ENCODE measurements around the gene STIM2. TPM values are rescaled to one million over a fixed set of nuclear protein-coding genes. Genes with fewer than 3 reads are reported as not detected.

The STIM2 gene
- total and polyA plus RNA-seq, 2 donors (not counting 3 experiments of a cell fraction or from before 2014, with no cell fraction given), result 21.0 to 21.2 TPM

DNA sequence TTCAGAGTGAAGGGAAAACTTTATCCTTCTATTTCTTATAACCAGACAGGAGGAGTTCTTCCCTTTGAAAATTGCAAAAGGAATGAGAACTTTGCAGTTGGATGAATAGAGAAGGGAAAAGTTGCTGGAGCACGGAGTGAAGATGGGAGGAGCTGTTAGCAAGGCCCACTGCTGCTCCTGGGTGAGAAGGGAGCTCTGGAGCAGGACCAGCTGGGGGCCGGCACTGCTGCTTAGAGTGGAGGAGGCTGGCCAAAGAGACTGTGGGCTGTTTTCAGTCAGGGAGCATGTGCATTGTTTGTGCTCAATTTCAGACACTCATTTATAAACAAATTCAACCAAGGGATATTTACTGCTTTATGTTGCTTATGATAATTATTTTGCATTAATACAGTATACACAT, 164.2 kb downstream of the STIM2 start:
- no peaks in the 10 kb centered on the region for H3K27me3 ChIP-seq (ENCODE audit: control insufficient read depth in 2 of 2, insufficient read depth in 2 of 2, low read length in 2 of 2)
- DNase-seq (ENCODE audit: low read depth, low spot score), result no peak
- intact Hi-C loops (cut with micrococcal nuclease), result no loop called here
- no peaks in the 10 kb centered on the region for H3K9me3 ChIP-seq (replicated peaks; ENCODE audit: control insufficient read depth, insufficient read depth, low read length)
- no TSS peak for BruUV-seq (replicated peaks)
- H3K27ac ChIP-seq (ENCODE audit: insufficient read depth, low read depth, low read length), result no peak overlapping the region
- no peak for TF ChIP-seq MAX (IDR thresholded peaks at IDR 0.05; ENCODE audit: insufficient read depth, insufficient read length)
- TF ChIP-seq JUN (IDR thresholded peaks at IDR 0.05; ENCODE audit: borderline replicate concordance, insufficient read depth, insufficient read length, low read depth), result no peak
- no peak for TF ChIP-seq GATA2 (IDR thresholded peaks at IDR 0.05; ENCODE audit: insufficient read depth, insufficient read length, low read depth, low read length)
- POLR2A ChIA-PET, result no interaction called here
- no peak overlapping the region for H3K4me2 ChIP-seq (ENCODE audit: insufficient read depth, low read length)
- H3K36me3 ChIP-seq (ENCODE audit: control insufficient read depth in 2 of 2, extremely low read depth in 1 of 2, insufficient read depth in 2 of 2, low read length in 2 of 2), result no peaks in the 10 kb centered on the region
- dilution Hi-C loops (cut with MboI; ENCODE audit: extremely low pct_ligation_motif_present, low sequenced_read_pairs), result no loop called here
- no peak for FAIRE-seq
- no peaks in the 10 kb centered on the region for H3K9me1 ChIP-seq (replicated peaks; ENCODE audit: control insufficient read depth, extremely low read depth, insufficient read depth, low read length)
- no peaks in the 10 kb centered on the region for H3K79me2 ChIP-seq (ENCODE audit: control insufficient read depth, insufficient read depth, low read length)
- H2AFZ ChIP-seq (ENCODE audit: low read depth, low read length), result no peak overlapping the region
- H3K4me3 ChIP-seq (replicated peaks in 1 of 3; ENCODE audit: insufficient read depth in 1 of 3, low read depth in 1 of 3, low read length in 3 of 3), result no peak overlapping the region
- no peak overlapping the region for H3K9ac ChIP-seq (replicated peaks; ENCODE audit: extremely low read depth, insufficient read depth, low read length)
- no peaks in the 10 kb centered on the region for H3K4me1 ChIP-seq (ENCODE audit: control insufficient read depth, extremely low read depth, insufficient read depth, low read length)
- no peaks in the 10 kb centered on the region for H4K20me1 ChIP-seq (replicated peaks; ENCODE audit: control insufficient read depth, extremely low read depth, insufficient read depth, low read length)
- CTCF ChIA-PET, result interaction anchor here (1.5 kb wide), 1 partner anchor 24 kb away, joined by 5 read pairs; no protein-coding TSS in a partner anchor

DNA sequence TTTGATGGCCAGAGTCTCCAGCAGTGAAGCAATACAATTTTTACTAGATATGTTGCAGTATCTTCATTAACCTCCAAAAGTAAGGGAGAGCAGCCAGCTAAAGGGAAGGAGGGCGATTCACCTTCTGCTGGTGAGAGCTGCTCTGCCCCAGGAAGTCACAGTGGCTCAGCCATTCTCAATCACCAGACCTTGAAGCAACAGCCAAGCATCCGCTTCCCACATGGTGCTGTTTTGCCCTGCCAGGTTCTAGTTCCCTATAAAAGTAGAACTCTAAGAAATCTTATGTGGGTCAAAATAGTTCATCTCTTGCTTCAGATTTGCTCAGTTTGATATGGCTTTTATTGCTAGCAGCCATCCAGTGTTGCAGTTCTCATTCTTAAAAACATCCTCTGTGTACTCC, 166.8 kb downstream of the STIM2 start:
- TF ChIP-seq JUN (IDR thresholded peaks at IDR 0.05; ENCODE audit: borderline replicate concordance, insufficient read depth, insufficient read length, low read depth) (no peak), FOS (IDR thresholded peaks at IDR 0.05; ENCODE audit: borderline replicate concordance, insufficient read depth, low read length) (no peak), GATA2 (IDR thresholded peaks at IDR 0.05; ENCODE audit: insufficient read depth, insufficient read length, low read depth, low read length) (no peak), EZH2 (IDR thresholded peaks at IDR 0.05; ENCODE audit: borderline replicate concordance, low read depth, low read length, severe bottlenecking) (no peak), POLR2A (IDR thresholded peaks at IDR 0.05; ENCODE audit: low read depth, low read length) (no peak), POLR2AphosphoS5 (IDR thresholded peaks at IDR 0.05; ENCODE audit: insufficient read depth, low read depth, low read length) (no peak), MYC (IDR thresholded peaks at IDR 0.05; ENCODE audit: low read depth, low read length) (no peak), MAX (IDR thresholded peaks at IDR 0.05; ENCODE audit: insufficient read depth, insufficient read length) (no peak)
- TF ChIP-seq, protein P1, sequence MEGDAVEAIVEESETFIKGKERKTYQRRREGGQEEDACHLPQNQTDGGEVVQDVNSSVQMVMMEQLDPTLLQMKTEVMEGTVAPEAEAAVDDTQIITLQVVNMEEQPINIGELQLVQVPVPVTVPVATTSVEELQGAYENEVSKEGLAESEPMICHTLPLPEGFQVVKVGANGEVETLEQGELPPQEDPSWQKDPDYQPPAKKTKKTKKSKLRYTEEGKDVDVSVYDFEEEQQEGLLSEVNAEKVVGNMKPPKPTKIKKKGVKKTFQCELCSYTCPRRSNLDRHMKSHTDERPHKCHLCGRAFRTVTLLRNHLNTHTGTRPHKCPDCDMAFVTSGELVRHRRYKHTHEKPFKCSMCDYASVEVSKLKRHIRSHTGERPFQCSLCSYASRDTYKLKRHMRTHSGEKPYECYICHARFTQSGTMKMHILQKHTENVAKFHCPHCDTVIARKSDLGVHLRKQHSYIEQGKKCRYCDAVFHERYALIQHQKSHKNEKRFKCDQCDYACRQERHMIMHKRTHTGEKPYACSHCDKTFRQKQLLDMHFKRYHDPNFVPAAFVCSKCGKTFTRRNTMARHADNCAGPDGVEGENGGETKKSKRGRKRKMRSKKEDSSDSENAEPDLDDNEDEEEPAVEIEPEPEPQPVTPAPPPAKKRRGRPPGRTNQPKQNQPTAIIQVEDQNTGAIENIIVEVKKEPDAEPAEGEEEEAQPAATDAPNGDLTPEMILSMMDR (IDR thresholded peaks at IDR 0.05; ENCODE audit: extremely low read depth in 1 of 2, insufficient read depth in 1 of 2, low read depth in 1 of 2, low read length in 2 of 2), result no peak
- Histone ChIP-seq H3K27me3 (ENCODE audit: control insufficient read depth in 2 of 2, insufficient read depth in 2 of 2, low read length in 2 of 2) (no peaks in the 10 kb centered on the region), H3K9me3 (replicated peaks; ENCODE audit: control insufficient read depth, insufficient read depth, low read length) (no peaks in the 10 kb centered on the region), H3K36me3 (ENCODE audit: control insufficient read depth in 2 of 2, extremely low read depth in 1 of 2, insufficient read depth in 2 of 2, low read length in 2 of 2) (no peaks in the 10 kb centered on the region), H3K4me3 (replicated peaks in 1 of 3; ENCODE audit: insufficient read depth in 1 of 3, low read depth in 1 of 3, low read length in 3 of 3) (no peak overlapping the region), H3K79me2 (ENCODE audit: control insufficient read depth, insufficient read depth, low read length) (no peaks in the 10 kb centered on the region), H4K20me1 (replicated peaks; ENCODE audit: control insufficient read depth, extremely low read depth, insufficient read depth, low read length) (no peaks in the 10 kb centered on the region), H3K4me1 (ENCODE audit: control insufficient read depth, extremely low read depth, insufficient read depth, low read length) (no peaks in the 10 kb centered on the region), H3K4me2 (ENCODE audit: insufficient read depth, low read length) (no peak overlapping the region), H3K27ac (ENCODE audit: insufficient read depth, low read depth, low read length) (no peak overlapping the region), H3K9ac (replicated peaks; ENCODE audit: extremely low read depth, insufficient read depth, low read length) (no peak overlapping the region), H2AFZ (ENCODE audit: low read depth, low read length) (no peak overlapping the region), H3K9me1 (replicated peaks; ENCODE audit: control insufficient read depth, extremely low read depth, insufficient read depth, low read length) (no peaks in the 10 kb centered on the region)
- CTCF ChIA-PET, result no interaction called here
- intact Hi-C loops (cut with micrococcal nuclease), result no loop called here
- no peak for DNase-seq (ENCODE audit: low read depth, low spot score)
- dilution Hi-C loops (cut with MboI; ENCODE audit: extremely low pct_ligation_motif_present, low sequenced_read_pairs), result no loop called here
- BruUV-seq (replicated peaks), result no TSS peak
- POLR2A ChIA-PET, result no interaction called here
- FAIRE-seq, result no peak

Measured in endothelial cell of umbilical vein (primary cell).